ENCODE measurements around the gene MYPN. TPM values are rescaled to one million over a fixed set of nuclear protein-coding genes. Genes with fewer than 3 reads are reported as not detected.

The MYPN gene, protein sequence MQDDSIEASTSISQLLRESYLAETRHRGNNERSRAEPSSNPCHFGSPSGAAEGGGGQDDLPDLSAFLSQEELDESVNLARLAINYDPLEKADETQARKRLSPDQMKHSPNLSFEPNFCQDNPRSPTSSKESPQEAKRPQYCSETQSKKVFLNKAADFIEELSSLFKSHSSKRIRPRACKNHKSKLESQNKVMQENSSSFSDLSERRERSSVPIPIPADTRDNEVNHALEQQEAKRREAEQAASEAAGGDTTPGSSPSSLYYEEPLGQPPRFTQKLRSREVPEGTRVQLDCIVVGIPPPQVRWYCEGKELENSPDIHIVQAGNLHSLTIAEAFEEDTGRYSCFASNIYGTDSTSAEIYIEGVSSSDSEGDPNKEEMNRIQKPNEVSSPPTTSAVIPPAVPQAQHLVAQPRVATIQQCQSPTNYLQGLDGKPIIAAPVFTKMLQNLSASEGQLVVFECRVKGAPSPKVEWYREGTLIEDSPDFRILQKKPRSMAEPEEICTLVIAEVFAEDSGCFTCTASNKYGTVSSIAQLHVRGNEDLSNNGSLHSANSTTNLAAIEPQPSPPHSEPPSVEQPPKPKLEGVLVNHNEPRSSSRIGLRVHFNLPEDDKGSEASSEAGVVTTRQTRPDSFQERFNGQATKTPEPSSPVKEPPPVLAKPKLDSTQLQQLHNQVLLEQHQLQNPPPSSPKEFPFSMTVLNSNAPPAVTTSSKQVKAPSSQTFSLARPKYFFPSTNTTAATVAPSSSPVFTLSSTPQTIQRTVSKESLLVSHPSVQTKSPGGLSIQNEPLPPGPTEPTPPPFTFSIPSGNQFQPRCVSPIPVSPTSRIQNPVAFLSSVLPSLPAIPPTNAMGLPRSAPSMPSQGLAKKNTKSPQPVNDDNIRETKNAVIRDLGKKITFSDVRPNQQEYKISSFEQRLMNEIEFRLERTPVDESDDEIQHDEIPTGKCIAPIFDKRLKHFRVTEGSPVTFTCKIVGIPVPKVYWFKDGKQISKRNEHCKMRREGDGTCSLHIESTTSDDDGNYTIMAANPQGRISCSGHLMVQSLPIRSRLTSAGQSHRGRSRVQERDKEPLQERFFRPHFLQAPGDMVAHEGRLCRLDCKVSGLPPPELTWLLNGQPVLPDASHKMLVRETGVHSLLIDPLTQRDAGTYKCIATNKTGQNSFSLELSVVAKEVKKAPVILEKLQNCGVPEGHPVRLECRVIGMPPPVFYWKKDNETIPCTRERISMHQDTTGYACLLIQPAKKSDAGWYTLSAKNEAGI (N-terminal part only)
- total RNA-seq, result 1 to 10 TPM in 1 of 2 donors, not detected in 1; 2.3 TPM

DNA sequence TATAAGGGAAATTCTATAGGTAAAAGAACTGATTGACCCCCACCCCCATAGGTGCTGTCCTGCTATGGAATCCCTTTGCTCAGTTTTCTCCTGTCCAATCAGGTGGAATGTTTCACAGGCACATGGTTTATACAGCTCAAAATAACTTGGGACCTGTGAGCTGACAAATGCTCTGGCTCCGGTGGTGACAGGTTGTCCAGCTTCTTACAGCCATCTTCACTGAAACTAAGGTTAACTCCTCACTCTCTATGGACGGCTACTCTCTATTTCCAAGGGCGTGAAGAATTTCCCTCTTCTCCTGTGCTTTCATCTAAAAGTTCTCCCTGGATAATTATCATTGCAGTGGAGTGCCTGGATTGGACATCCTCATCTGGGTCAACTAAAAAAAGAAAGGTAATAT lies at the start of gene MYPN:
Gene MYPN, plus strand, starts transcription at position 158 of the 400 bp plus-strand sequence. CDS start 11,951 bp downstream, outside the sequence.
- Histone ChIP-seq H3K4me3 (no peak within 1 kb of the TSS), H3K27ac (peak within 1 kb of the TSS in 2 of 4 donors; percentile 37 to 48), H3K9me3 (no peaks in the 10 kb centered on the region), H3K27me3 (no peaks in the 10 kb centered on the region), H3K36me3 (replicated peaks in 1 of 2; ENCODE audit: insufficient read depth in 1 of 2, low read depth in 2 of 2) (no peaks in the 10 kb centered on the region), H3K4me1 (peaks cover 24% of the 10 kb centered on the region)
- whole genome bisulfite sequencing, 2 donors, result 41 to 42% methylated on average over 3 of the region's 3 CpGs
- TF ChIP-seq POLR2A (IDR thresholded peaks at IDR 0.05), result no peak
- TF ChIP-seq, protein P1, sequence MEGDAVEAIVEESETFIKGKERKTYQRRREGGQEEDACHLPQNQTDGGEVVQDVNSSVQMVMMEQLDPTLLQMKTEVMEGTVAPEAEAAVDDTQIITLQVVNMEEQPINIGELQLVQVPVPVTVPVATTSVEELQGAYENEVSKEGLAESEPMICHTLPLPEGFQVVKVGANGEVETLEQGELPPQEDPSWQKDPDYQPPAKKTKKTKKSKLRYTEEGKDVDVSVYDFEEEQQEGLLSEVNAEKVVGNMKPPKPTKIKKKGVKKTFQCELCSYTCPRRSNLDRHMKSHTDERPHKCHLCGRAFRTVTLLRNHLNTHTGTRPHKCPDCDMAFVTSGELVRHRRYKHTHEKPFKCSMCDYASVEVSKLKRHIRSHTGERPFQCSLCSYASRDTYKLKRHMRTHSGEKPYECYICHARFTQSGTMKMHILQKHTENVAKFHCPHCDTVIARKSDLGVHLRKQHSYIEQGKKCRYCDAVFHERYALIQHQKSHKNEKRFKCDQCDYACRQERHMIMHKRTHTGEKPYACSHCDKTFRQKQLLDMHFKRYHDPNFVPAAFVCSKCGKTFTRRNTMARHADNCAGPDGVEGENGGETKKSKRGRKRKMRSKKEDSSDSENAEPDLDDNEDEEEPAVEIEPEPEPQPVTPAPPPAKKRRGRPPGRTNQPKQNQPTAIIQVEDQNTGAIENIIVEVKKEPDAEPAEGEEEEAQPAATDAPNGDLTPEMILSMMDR (IDR thresholded peaks at IDR 0.05), result no peak
- DNase-seq (no peak), ATAC-seq (no peak)
- intact Hi-C loops (cut with DNase I), result no loop called here

DNA sequence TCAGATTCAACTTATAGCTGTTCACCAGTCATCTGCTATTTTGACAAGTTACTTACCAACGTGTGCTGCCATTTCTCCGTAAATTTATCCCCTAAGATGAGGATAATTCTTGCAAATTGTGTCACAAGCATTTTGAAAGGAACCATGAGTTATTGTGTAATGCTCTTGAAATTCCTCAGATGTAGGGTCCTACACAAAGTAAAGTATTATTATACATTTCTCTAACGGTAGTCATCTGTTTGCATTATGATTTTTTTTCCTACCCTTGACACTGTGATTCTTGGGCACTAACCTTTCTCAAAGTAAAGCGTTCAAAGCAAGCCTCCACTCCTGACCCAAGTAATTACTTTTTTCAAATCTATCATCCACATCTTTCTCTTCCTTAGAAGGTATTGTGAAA lies 42.3 kb upstream of the MYPN start:
- Histone ChIP-seq H3K9me3 (no peaks in the 10 kb centered on the region), H3K4me1 (peaks cover 11% of the 10 kb centered on the region), H3K27me3 (no peaks in the 10 kb centered on the region), H3K4me3 (no peak overlapping the region), H3K36me3 (replicated peaks in 1 of 2; ENCODE audit: insufficient read depth in 1 of 2, low read depth in 2 of 2) (no peaks in the 10 kb centered on the region), H3K27ac (no peak overlapping the region)
- 73 to 74% methylated on average over 4 of the region's 4 CpGs for WGBS, 2 donors
- intact Hi-C loops (cut with DNase I), result no loop called here
- TF ChIP-seq, protein P1 (IDR thresholded peaks at IDR 0.05), result no peak
- no peak for TF ChIP-seq POLR2A (IDR thresholded peaks at IDR 0.05)
- no peak for ATAC-seq
- DNase-seq, result no peak

DNA sequence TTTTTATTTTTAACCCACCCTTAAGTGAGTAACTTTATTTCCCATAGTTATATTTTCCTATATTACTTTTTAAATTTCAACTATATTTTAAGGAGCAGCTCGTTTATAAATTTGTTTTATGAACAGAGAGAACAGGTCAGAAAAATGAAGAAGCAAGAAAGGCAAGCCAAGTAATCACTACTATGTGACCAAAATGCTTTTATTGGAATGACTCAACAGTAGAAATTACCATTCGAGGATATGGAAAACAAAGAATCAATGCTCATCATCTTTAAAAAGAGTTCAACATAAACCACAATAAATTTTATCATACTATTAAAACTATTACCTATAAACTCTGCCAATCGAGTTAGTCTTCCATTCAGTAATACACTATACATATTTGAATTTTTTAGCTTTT lies 41.8 kb upstream of the MYPN start:
- peaks cover 15% of the 10 kb centered on the region for H3K4me1 ChIP-seq
- H3K27me3 ChIP-seq, result no peaks in the 10 kb centered on the region
- H3K27ac ChIP-seq, result no peak overlapping the region
- TF ChIP-seq, protein P1 (IDR thresholded peaks at IDR 0.05), result no peak
- TF ChIP-seq POLR2A (IDR thresholded peaks at IDR 0.05), result no peak
- WGBS, 2 donors, result 74% methylated on average over 3 of the region's 3 CpGs
- H3K36me3 ChIP-seq (replicated peaks in 1 of 2; ENCODE audit: insufficient read depth in 1 of 2, low read depth in 2 of 2), result no peaks in the 10 kb centered on the region
- no peak for ATAC-seq
- intact Hi-C loops (cut with DNase I), result no loop called here
- H3K4me3 ChIP-seq, result no peak overlapping the region
- DNase-seq, result no peak
- H3K9me3 ChIP-seq, result no peaks in the 10 kb centered on the region

DNA sequence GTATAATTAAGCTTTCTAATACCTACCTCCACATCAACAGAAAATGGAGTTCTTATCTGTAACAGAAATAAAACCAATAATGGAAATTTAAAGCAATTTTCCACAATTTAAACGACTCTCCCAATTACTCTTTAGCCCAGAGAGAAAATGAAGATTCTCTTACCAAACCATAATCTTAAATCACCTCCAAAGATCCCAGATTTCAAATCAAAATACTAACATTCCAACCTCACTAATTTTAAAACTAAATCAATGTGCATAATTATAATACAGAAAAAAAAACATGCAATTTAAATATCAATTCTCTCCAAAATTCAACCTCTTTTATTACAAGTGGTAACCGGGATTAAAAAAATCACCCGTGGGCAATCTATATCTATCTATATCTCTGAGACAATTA lies 35.7 kb upstream of the MYPN start:
- peak overlapping the region in 2 of 4 donors; percentile 95 to 99 for H3K27ac ChIP-seq
- TF ChIP-seq, protein P1 (IDR thresholded peaks at IDR 0.05), result no peak
- TF ChIP-seq POLR2A (IDR thresholded peaks at IDR 0.05), result no peak
- H3K27me3 ChIP-seq, result no peaks in the 10 kb centered on the region
- intact Hi-C loops (cut with DNase I), result no loop called here
- ATAC-seq (no peak), DNase-seq (no peak)
- H3K36me3 ChIP-seq (replicated peaks in 1 of 2; ENCODE audit: insufficient read depth in 1 of 2, low read depth in 2 of 2), result no peaks in the 10 kb centered on the region
- peaks cover 35% of the 10 kb centered on the region for H3K4me1 ChIP-seq
- 2 to 6% methylated on average over 3 of the region's 3 CpGs for WGBS, 2 donors
- H3K4me3 ChIP-seq, result peak overlapping the region; percentile 66 to 99
- peaks cover 0 to 3% (median 0%) of the 10 kb centered on the region in 3 donors for H3K9me3 ChIP-seq

Data from body of pancreas (tissue), 4 donors.